Mesothelial cell of epicardium (in vitro differentiated cells): ENCODE data around the gene GPR3. TPM values are rescaled to one million over a fixed set of nuclear protein-coding genes. Genes with fewer than 3 reads are reported as not detected.
A peak's percentile ranks its signal among the peaks of the same experiment; 100 is the strongest.

Experiments used
- DNase-seq, 2 experiments: peaks; one replicate each; pipeline ENCODE4 v3.0.0; 2021; ENCODE audit warnings: low spot score in 2 of 2; ENCODE audit not compliant: unreplicated experiment in 2 of 2
- H3K27ac Mint-ChIP-seq: 2 replicates; pipeline ENCODE4 v1.8.0; 2021; ENCODE audit warnings: mixed read lengths
- H3K27me3 Mint-ChIP-seq: 2 replicates; pipeline ENCODE4 v1.8.0; 2021; ENCODE audit warnings: low read depth, mixed read lengths
- H3K36me3 Mint-ChIP-seq: 2 replicates; pipeline ENCODE4 v1.8.0; 2021; ENCODE audit warnings: mixed read lengths
- H3K4me1 Mint-ChIP-seq: 2 replicates; pipeline ENCODE4 v1.8.0; 2021; ENCODE audit warnings: mixed read lengths
- H3K4me3 Mint-ChIP-seq: 2 replicates; pipeline ENCODE4 v1.8.0; 2021; ENCODE audit warnings: mild to moderate bottlenecking, moderate library complexity, mixed read lengths
- H3K9me3 Mint-ChIP-seq: 2 replicates; pipeline ENCODE4 v1.8.0; 2021; ENCODE audit warnings: mixed read lengths
- total RNA-seq: library from RNA; stranded (reverse); gene quantifications from 3 replicates; pipeline ENCODE4 v1.2.1, GENCODE V29; 2021
- TF ChIP-seq, protein P1 (sequence below): fragments of 200-600 bp; sonication (generic); IDR thresholded peaks from one replicate; pipeline ENCODE4 v1.5.0; 2021; ENCODE audit warnings: antibody characterized with exemption; ENCODE audit not compliant: unreplicated experiment

The GPR3 gene
- total RNA-seq, 1 donor from 2014 or later, result 1.7 TPM

DNA sequence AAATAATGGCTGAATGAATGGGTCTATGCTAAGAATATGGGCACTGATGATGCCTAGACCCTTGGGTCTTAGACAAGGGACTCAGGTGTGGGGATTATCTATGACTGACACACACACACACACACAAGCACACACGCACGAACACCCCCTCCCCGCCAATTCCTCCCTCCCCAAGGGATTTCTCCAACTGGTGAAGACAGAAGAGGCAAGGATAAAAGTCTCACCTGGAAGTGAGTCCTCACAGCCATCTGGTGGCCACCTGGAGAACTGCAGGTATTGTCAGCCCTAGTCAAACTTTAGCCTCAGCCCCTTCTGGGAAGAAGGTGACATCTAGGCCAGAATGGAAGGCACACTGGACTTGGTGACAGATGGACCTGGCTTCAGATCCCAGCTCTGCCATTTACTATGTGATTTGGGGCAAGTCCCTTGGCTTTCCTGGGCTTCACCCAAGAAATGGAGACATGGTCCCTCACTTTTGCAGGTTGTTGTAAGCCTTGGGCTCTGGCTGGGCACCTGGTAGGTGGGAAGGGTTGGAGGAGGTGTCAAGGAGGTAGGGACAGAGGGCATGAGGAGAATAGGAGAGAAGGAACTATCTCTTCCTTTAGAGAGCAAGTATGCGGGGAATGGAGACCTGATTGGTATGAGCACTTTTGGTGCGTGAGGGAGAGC, 4.0 kb upstream of the GPR3 start:
- Mint-ChIP-seq H3K27ac (no peak overlapping the region), H3K27me3 (peaks cover 9% of the 10 kb centered on the region), H3K9me3 (no peaks in the 10 kb centered on the region), H3K4me3 (no peak overlapping the region), H3K36me3 (no peaks in the 10 kb centered on the region), H3K4me1 (peaks cover 13% of the 10 kb centered on the region)
- peak in 1 of 2 experiments; percentile 84 for DNase-seq
- TF ChIP-seq, protein P1, sequence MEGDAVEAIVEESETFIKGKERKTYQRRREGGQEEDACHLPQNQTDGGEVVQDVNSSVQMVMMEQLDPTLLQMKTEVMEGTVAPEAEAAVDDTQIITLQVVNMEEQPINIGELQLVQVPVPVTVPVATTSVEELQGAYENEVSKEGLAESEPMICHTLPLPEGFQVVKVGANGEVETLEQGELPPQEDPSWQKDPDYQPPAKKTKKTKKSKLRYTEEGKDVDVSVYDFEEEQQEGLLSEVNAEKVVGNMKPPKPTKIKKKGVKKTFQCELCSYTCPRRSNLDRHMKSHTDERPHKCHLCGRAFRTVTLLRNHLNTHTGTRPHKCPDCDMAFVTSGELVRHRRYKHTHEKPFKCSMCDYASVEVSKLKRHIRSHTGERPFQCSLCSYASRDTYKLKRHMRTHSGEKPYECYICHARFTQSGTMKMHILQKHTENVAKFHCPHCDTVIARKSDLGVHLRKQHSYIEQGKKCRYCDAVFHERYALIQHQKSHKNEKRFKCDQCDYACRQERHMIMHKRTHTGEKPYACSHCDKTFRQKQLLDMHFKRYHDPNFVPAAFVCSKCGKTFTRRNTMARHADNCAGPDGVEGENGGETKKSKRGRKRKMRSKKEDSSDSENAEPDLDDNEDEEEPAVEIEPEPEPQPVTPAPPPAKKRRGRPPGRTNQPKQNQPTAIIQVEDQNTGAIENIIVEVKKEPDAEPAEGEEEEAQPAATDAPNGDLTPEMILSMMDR, result peak; percentile 96

DNA sequence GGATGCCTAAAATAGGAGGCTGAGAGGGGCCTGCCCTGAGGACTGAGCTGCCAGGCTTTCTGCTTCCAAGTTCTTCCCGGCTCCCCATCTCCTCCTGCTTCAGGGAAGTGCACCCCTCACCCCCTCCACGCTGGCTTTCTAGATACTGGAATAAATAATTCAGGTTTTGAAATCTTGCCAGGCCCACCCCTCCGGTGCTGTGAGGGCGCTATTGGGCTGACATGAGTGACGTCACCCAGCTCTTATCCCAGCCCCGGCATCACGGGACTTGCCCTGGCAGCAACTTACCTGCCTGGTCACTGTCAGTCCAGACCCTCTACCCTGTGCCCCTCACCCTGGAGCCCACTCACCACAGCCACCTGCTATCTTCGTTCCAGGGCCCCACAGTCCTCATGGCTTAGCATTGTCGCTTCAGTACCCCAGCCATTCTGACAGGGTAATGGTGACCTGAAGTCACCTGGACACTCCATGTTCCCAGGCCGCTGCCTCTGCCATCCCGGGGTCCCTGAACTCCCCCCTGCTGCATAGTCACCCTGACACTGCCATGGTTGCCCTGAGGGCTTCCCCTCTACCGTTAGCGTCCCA, 819 bp upstream of the GPR3 start:
- H3K4me3 Mint-ChIP-seq, result peak overlapping the region; percentile 73
- peaks cover 8% of the 10 kb centered on the region for H3K27me3 Mint-ChIP-seq
- TF ChIP-seq, protein P1, result no peak
- H3K4me1 Mint-ChIP-seq, result peaks cover 13% of the 10 kb centered on the region
- DNase-seq, result no peak
- no peaks in the 10 kb centered on the region for H3K36me3 Mint-ChIP-seq
- H3K9me3 Mint-ChIP-seq, result no peaks in the 10 kb centered on the region
- peak overlapping the region; percentile 91 for H3K27ac Mint-ChIP-seq

DNA sequence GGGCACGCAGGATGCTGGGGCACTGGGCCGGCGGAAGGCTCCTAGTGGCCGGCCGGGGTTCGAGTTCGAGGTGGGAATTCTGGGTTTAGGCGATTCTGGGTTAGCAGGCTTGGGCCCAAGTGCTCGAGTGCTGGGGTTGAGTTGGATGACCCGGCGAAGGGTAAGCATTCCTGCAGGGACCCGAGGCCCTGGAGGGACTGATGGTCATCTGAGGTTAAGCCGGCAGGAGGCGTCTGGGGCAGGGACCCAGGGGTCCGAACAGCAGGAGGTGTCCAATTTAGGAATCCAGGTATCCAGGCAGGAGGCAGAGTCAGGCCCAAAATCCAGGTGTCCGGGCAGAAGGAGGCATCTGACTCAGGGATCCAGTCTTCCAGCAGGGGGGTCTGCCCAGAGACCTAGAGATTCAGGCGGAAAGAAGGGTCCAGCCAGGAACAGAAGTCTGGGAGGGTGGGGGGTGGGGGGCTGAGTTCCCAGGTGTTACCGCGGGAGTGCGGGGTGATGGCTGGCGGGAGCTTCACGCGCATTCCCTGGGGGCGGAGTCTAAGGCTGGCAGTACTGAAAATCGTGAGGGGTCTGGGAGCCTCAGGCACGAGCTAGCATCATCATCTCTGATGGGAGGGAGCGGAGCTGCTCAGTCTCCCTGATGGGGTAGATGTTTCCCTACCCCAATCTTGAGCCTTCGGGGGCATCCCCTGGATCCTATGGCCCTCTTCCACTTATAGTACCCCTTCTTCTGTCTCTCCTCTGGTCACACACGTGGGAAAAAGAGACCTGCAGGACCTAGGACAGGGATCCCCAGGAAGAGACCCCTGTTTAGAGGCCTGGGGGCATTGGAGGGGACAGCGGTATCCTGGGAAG, 585 bp downstream of the GPR3 start:
- Mint-ChIP-seq H3K9me3 (no peaks in the 10 kb centered on the region), H3K4me1 (peaks cover 13% of the 10 kb centered on the region), H3K36me3 (no peaks in the 10 kb centered on the region), H3K27me3 (peaks cover 8% of the 10 kb centered on the region), H3K4me3 (peak overlapping the region; percentile 69), H3K27ac (peak overlapping the region; percentile 47)
- TF ChIP-seq, protein P1, result no peak
- DNase-seq, result no peak

DNA sequence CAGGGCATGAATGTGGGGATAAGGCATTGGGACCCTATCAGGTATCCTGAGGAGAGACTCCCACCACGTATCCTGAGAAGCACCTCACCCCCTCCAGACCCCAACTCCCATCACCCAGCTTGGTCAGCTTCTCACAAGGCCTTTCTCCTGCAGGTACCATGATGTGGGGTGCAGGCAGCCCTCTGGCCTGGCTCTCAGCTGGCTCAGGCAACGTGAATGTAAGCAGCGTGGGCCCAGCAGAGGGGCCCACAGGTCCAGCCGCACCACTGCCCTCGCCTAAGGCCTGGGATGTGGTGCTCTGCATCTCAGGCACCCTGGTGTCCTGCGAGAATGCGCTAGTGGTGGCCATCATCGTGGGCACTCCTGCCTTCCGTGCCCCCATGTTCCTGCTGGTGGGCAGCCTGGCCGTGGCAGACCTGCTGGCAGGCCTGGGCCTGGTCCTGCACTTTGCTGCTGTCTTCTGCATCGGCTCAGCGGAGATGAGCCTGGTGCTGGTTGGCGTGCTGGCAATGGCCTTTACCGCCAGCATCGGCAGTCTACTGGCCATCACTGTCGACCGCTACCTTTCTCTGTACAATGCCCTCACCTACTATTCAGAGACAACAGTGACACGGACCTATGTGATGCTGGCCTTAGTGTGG, 1.3 kb downstream of the GPR3 start:
- Mint-ChIP-seq H3K4me3 (peak overlapping the region; percentile 69), H3K9me3 (no peaks in the 10 kb centered on the region), H3K4me1 (peaks cover 13% of the 10 kb centered on the region), H3K36me3 (no peaks in the 10 kb centered on the region), H3K27me3 (peaks cover 8% of the 10 kb centered on the region), H3K27ac (no peak overlapping the region)
- DNase-seq, result no peak
- TF ChIP-seq, protein P1, result no peak

DNA sequence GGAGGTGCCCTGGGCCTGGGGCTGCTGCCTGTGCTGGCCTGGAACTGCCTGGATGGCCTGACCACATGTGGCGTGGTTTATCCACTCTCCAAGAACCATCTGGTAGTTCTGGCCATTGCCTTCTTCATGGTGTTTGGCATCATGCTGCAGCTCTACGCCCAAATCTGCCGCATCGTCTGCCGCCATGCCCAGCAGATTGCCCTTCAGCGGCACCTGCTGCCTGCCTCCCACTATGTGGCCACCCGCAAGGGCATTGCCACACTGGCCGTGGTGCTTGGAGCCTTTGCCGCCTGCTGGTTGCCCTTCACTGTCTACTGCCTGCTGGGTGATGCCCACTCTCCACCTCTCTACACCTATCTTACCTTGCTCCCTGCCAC, 1.8 kb downstream of the GPR3 start:
- TF ChIP-seq, protein P1, result no peak
- no peaks in the 10 kb centered on the region for H3K36me3 Mint-ChIP-seq
- H3K4me1 Mint-ChIP-seq, result peaks cover 14% of the 10 kb centered on the region
- no peaks in the 10 kb centered on the region for H3K9me3 Mint-ChIP-seq
- no peak for DNase-seq
- peaks cover 8% of the 10 kb centered on the region for H3K27me3 Mint-ChIP-seq
- H3K27ac Mint-ChIP-seq, result no peak overlapping the region
- peak overlapping the region; percentile 40 for H3K4me3 Mint-ChIP-seq
